ENCODE measurements around the gene SCO2.

- TF ChIP-seq CTCF (IDR thresholded peaks at IDR 0.05) (no peak), POLR2A (IDR thresholded peaks at IDR 0.05) (no peak)
Observed at GRCh38 chr22:50568626-50569025, 43.2 kb upstream of the SCO2 start.

Measured in Peyer's patch (tissue), 4 donors.